Retina (tissue), 1 donor: ENCODE measurements around the gene SIAE.

Source experiments
- DNase-seq: peaks from one replicate; pipeline ENCODE4 v3.0.0-alpha.2; 2016

The SIAE gene

DNA sequence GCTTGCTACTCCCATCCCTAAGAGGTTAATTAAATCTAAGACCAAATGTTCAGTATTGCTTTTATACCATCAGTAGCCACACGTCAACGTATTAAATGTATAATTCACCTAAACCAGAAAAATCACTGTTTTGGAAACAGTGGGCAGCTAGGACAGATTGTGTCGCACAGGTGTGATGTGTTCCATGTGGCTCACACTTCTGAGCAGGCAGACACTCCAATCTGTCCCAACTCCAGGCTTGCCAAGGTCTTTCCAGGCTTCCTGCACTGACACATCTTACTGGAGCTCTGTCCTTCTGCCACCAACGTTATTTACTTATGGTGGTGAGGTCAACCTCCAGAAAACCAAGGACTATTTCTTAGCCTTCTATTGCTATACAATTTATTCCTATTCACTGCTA, 11.4 kb downstream of the SIAE start:
- no peak for DNase-seq

DNA sequence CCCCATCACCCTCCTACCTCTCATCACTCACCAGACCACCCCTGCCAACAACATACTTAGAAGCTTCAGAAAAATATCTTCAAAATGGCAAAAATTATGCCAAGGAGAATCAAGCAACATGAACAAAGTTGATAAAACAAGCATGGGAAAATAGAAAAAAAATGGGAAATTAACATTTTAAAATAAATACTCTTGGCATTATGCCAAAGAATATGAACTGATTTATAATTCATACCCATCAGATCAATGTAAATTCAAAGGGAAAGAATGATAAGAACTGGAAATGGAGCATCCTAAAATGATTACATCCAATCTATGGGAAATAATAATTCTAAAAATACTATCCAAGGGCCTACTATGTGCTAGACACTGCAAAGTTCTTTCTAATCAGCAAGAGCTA, 12.0 kb downstream of the SIAE start:
- DNase-seq, result no peak

DNA sequence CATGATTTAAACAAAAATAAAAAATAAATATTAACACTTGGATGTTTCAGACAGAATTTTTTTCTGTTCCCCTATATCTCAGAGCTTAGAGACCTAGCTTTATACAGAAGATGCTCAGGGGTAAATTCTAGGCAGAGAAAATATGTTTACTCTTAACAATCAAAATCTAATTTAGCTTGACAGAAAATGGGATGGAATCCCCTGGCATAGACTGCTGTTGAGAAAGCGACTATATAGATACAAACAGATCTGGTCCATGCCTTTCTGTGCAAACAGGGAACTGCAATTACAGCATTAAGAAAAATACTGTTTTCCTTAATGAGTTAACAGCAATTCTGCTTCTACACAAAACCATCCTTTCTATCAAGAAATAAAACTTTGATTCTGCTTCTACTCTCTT, 14.6 kb downstream of the SIAE start:
- DNase-seq, result no peak

DNA sequence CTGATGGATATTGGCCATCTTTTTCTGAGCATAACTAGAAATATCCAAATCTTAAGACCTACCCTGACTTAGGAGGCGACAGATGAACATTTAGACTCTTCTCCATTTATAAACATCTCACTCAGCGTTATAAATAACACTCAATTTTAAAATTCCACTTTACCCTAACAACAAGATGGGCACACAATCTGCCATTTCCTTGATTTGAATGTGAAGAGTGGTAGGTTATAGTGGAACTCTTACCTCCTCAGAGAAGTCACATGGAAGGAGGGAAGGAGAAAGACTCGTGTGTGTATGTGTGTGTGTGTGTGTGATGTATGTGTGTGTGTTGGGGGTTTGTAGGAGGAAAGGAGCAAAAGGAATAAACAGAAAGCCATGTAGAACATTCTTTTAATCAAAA, 15.0 kb downstream of the SIAE start:
- DNase-seq, result no peak

DNA sequence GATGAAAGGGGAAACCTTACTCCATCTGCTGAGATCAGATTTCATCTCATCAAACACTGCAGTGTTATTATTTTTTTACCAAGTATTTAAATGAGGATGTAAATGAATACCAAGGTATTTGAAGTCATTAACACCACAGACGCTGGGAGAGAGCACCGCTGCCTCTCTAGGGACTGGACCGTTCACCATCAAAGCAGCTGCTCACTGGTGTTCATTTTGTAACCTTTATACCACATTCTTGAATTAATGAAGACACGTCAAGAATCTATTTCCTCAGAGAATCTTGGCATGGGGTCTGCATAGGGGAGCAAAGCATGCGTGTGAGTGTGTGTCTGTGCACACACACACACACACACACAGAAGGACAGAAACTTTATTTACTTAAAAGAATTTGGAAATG, 15.6 kb downstream of the SIAE start:
- no peak for DNase-seq

DNA sequence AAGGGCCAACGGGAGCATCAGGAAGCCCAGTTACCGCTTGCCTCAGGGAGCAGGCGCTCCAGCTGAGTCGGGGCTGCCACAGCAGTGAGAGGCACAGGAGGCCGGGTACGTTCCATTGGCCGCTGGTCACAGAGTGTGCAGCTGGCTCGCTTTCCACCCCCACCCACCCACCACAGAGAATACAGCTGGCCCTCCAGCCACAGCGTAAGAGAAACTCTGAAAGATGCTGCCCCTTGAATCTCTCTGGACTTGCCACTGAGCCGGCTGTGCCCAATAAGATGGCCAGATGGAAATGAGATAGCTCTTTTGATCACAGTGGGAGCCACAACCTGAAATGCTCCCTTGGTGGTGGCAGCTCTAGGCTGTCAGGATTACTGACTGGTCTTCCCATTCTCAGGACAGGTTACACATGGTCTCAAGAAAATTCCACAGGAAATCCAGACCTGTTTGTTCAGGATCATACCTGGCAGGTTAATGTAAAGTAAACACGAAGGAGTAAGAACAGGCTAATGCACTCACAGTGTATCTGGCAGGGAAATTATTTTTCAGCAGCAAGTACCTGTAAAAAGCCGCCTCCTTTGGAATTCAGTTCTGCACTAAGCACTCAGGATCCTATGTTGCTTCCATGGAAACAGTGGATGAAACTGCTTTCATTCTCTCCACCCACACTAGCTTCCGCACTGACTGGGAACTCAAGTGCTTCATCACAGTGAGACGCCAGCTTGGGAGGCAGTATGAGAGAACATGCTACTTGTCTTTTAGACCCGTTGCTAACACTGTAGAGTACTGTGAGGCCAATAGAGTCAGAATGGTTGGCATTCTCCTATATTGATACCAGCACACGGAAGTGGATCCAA, 16.5 kb downstream of the SIAE start:
- DNase-seq, result peak; percentile 69

DNA sequence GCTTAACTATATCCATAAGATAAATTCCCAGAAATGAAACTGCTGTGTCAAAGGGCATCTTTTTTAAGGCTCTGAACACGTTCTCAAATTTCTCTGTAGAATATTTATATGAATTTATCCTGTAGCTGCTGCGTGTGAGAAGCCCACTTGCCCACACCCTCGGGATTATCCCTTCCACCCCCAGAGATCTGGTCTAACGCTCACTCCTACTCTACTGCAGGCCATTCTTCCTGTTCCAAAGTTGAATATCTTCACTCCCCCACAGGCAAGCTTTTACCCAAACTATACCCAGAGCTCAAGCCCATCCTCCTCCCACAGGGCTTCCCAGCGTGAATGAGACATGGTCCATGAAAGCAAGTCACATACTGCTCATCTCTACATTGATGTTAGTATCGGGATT, 24.9 kb downstream of the SIAE start:
- DNase-seq, result no peak

DNA sequence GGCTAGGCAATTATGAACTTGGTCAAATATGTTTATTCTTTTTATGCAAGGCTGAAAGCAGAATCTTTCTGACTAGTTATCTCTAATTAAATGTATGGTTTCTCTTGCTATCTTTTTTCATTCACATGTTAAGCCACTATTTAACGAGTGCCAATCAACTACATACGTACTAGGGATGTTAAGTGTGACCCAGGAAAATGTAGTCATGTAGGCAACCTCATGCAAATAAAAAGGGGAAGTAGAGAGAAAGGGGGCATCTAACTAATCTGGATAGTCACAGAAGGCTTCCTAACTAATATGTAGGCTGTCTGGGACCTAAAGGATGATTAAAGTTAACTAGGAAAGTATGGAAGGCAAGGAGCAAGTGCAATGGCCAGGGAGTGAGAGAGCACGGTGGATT, 27.4 kb downstream of the SIAE start:
- no peak for DNase-seq

DNA sequence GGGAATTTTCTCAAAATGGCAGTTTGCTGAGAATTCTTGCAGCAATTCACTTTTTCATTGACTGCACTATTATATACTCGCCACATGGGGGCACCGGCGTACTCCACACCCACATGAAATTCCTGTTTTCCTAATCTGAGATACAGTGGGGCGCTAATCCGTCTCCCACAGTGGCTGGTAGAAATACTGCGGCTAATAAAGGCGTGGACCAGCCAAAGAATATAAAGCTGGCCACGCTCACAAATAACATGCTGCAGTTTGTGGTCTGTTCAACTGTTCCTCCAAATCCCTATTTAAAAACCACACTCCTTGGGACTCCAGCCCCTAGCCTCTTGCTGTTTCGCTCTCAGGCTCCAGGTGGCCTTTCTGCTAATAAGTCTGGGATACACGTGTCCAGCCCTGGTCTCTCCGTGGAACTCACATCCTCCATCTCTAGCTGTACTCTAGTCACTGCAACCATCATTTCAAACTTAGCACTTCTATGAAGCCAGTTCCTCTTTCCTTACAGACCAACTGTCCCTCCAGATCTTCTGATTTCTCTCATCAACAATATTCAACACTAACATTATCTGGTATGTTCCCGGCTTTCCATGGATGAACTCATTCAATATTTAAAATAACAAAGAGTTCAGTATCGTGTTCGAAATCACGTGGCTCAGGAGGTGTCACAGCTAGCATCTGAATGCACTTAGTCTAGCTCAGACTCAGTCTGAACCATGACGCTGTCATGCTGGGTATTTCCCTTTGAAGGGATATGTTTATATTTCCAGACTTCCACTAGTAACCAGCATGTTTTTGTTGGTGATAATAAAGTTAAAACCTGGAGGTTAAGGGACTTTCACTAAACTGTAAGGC, 28.9 kb downstream of the SIAE start:
- peak; percentile 80 for DNase-seq

DNA sequence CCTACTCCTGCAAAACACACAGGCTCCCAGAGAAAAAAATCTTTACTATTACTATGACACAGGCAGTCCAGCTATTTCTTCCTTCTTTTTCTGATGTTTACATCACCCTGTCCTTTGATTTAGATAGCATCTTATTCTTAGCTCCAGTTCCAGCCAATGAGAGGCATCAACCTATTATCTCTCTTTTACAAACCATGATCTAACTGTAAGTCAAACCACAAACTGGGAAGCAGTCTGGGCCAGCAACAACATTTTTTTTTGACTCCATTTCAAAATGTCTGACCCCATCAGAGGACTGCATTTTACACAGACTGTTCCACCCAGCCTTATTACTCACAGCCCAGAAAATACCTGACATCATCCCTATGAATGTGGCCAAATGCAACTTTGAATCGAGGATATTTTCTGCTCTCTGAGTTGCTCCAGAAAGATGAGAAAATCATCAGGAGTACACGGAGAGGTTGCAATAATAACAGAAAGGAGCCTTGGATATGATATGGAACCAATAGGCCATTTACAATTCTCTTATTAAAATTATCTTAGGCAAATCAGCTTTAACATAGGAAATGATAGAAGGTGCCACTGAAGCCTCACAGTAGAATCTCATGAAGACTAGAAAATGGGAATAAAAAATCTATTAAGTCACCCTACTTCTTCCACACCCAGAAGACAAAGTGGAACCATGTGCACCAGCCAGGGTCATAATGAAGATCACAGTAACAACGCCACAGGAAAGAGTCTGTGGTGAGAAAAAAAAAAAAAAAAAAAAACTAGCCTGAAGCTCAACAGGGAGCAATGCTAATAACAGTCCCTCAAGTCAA, 29.7 kb downstream of the SIAE start:
- no peak for DNase-seq

DNA sequence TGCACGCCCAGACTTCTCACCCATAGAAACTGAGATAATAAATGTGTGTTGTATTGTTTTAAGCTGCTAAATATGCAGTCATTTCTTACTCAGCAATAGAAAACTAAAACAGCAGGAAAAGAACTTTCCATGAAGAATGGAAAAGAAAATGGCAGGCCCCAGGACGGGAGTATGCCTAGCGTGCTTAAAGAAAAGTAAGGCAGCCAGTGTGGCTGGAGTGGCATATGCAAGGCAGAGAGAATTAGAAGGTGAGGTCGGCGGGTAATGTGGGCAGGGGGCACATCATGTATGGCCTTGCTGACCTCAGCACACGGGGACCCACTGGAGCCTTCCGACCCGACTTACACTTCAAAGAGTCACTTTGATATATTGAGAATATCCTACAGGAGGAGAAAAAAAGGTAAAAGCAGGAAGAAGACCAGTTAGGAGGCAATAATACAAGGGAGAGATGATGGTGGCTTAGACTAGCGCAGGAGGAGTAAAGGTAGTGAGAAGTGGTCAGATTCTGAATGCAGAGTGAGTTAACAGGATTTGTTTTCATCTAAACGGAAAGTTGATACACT, 30.4 kb downstream of the SIAE start:
- DNase-seq, result no peak

DNA sequence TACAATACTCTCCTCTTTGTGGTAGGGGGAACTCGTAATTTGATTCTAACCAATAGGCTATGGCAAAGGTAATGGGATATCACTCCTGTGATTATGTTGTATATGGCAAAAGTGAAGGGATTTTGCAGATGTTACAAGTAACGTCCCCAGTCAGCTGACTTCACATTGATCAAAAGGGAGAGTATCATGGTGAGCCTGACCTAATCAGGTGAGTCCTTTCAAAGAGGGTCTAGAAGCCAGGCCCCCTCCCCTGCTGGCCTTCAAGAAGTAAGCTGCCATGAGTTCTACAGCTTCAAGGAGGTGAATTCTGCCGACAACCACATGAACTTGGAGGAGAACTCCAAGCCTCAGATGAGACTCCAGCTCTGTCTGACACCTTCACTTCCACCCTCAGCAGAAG, 30.9 kb downstream of the SIAE start:
- no peak for DNase-seq

DNA sequence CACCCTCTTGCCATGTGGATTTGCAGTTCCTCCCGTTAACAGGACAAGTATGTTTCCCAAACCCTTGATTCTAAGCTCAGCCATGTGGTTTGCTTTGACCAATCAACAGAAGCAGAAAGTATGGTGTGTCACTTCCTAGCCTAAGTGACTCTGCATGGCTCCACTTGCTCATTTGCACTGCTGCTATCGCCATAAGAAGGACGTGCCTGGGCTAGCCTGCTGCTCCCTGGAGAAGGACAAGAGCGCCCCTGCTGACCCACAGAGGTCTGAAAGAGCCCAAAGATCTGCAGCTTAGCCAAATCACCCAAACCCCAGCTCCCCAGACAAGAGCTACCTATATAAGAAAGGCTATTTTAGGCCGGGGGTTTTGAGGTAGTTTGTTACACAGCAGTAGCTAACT, 32.9 kb downstream of the SIAE start:
- DNase-seq, result no peak

DNA sequence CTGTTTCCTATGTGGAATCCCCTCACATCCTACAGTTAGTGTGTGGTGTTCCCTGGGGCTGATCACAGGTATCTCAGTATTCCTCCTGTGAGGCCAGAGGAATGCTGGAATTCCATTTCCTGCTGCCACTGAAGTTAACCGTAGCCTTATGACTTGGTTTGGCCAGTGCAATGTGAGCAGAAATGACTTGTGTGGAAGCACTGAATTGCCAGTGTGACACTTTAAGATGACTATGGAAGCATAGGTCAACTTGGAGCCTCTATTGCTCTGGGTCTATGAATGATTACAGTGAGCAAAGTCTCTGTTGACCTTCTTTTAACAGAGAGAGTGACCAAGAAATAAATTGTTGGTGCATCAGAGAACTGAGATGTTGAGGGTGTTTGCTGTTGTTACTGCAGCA, 34.4 kb downstream of the SIAE start:
- DNase-seq, result no peak

DNA sequence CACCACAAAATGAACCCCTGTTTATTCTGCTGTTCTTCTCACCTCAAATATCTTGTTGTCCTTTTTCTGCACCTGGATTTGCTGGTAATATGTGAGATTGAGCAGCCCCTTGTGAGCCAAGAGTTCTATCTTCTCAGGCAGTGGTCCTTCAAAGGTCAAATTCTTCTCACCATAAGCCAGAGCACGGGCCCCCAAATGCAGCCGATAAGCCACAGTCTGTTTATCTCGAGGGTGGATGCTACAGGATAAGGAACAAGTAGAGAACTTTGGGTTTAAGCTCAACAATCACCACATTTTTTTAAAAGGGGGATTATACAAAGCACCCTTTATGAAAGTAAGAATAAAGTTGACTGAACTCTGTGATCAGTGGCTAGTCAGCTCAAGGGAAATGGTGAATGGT, 35.0 kb downstream of the SIAE start:
- no peak for DNase-seq

DNA sequence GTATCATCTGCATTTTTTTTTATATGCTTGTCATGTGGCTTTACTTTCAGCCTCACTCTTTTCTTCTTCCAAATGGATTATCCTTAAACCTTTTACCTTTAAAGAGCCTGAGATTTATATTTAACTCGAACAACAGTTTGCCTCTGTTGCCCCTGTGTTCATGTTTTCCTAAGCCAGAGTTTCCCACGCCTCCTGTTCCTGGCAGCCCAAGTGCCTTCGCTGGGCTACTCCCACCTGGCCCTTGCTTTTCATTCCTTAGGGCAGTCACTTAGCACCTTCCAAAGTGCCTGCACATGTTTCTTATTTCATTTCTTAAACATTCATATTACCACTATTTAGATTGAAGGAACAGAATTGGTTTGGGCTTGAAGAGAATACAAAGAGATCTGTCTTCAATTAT, 37.6 kb downstream of the SIAE start:
- no peak for DNase-seq

DNA sequence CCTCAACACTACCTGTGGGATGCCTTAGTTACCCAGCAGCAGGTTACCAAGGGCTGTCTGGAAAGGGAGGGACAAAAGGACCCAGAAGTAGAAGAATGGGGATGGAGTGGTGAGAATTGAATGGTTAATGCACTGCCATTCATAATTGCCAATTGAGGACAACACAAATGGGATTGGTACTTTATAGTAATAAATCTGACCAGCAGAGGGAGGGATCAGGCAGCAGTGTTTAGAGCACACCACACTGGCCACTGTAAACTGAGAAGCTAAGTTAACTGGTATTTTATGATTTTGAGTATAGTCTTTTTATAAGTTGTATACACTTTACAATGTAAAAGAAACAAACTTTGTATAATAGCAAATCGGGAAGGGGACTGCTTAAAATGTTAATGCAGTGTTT, 40.2 kb downstream of the SIAE start:
- no peak for DNase-seq

DNA sequence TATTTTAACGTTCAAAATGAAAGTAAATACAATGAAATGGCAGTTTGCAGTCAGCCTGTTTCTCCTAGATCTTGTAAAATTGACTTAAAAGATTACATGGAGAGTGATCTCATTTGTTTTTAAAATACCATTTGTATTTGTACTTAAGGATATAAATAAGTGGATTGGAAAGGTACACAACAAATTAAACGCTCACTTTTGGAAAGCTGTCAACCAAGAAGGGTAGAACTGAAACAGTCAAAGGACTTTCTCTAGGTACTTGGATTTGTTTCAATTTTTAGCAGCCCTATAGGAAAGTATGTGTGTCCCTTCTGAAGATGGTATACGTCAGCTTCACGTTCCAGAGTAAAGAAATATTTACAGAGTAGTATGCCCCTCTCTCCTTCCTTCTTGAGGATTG, 43.6 kb downstream of the SIAE start:
- no peak for DNase-seq

DNA sequence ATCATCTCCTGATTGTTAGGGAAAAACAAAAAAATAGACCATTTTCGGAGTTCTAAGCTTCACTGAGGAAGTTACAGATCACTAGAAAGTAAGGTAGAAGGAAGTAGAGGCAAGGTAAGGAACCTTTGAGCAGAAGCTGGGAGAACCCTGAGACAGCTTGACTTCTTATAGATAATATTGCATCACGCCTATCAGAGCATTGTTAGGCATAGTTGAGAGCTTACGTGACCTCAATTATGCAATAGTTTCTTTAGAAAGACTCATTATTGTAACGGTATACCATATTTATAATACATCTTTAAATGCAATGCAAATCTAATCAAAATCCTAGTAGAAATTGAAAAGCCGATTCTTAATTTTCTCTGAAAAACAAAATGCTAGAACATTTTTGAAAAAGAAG, 46.0 kb downstream of the SIAE start:
- no peak for DNase-seq

DNA sequence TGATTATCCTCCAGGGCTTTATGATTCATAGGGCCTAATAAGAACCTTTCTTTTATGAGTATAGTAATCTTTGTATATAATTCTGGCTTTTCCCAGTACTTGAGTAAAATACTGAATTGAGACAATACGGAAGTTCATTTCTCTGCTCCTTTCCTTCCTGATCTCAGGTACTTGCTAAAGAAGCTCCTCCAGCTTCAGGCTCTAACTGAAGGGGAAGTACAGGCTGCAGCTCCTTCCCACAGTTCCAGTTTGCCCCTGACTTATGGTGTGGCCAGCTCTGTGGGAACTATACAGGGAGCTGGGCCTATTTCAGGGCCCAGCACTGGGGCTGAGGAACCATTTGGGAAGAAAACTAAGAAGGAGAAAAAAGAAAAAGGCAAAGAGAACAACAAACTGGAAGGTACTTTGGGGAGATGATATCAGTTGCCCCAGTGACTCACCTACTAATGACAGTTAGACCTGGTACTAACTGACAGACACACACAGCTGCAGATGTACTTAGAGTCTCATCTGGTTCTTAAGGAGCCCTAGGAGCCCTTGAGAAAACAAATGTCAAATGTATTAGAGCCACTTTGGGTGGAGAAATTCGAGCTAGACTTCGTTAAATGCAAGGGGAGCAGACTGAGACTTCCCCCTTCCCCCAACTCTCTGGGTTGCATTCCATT, 47.9 kb downstream of the SIAE start:
- DNase-seq, result no peak

DNA sequence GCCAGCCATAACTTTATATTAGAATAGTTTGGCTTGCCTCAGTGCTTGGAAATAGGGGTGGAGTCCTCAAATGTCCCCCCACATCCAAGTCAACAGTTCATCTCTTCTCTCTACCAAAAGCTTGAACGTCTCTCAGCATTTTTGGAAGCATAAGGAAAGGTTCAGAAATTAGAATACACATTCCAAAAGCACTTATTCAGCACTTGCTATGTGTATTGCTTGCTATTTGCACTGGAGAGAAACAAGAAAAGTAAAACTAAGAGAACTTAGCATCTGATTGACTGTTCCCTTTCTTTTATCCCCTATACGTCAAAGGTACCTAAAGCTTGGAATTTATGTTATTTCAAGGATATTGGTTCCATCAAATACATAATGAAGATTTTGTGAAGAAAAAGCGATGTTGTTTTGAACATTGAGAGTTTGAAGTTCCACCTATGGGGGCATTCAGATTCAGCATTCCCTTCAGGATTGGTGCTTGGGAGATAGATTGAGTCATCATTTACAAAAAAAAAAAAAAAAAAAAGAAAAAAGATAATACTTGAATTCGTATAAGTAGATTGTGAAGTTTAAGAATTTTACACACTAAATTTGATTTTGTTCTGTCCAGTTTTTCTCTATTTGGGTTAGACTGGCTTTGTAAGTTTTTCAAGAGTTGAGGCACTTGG, 49.5 kb downstream of the SIAE start:
- DNase-seq, result no peak
